HTR-8/SVneo (cell line): ENCODE data around the gene CAMSAP1.
A peak's percentile ranks its signal among the peaks of the same experiment; 100 is the strongest.
"Not testable (repeated sequence)": the region's sequence is repeated elsewhere in the genome, so short reads cannot be mapped to it uniquely, and the experiment has no call there.

Experiments used
- DNase-seq: peaks from one replicate; pipeline ENCODE4 v3.0.0; 2011; ENCODE audit warnings: low spot score, mixed read lengths; ENCODE audit not compliant: insufficient read length
- FAIRE-seq: peaks from 2 replicates; lab custom pipeline; 2011; peaks lifted over from hg19 to GRCh38; lab: Jason Lieb, UNC

Gene CAMSAP1, protein sequence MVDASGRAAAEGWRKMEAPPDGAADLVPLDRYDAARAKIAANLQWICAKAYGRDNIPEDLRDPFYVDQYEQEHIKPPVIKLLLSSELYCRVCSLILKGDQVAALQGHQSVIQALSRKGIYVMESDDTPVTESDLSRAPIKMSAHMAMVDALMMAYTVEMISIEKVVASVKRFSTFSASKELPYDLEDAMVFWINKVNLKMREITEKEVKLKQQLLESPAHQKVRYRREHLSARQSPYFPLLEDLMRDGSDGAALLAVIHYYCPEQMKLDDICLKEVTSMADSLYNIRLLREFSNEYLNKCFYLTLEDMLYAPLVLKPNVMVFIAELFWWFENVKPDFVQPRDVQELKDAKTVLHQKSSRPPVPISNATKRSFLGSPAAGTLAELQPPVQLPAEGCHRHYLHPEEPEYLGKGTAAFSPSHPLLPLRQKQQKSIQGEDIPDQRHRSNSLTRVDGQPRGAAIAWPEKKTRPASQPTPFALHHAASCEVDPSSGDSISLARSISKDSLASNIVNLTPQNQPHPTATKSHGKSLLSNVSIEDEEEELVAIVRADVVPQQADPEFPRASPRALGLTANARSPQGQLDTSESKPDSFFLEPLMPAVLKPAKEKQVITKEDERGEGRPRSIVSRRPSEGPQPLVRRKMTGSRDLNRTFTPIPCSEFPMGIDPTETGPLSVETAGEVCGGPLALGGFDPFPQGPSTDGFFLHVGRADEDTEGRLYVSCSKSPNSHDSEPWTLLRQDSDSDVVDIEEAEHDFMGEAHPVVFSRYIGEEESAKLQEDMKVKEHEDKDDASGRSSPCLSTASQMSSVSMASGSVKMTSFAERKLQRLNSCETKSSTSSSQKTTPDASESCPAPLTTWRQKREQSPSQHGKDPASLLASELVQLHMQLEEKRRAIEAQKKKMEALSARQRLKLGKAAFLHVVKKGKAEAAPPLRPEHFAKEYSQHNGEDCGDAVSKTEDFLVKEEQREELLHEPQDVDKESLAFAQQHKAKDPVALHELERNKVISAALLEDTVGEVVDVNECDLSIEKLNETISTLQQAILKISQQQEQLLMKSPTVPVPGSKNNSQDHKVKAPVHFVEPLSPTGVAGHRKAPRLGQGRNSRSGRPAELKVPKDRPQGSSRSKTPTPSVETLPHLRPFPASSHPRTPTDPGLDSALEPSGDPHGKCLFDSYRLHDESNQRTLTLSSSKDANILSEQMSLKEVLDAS (N-terminal part only)

DNA sequence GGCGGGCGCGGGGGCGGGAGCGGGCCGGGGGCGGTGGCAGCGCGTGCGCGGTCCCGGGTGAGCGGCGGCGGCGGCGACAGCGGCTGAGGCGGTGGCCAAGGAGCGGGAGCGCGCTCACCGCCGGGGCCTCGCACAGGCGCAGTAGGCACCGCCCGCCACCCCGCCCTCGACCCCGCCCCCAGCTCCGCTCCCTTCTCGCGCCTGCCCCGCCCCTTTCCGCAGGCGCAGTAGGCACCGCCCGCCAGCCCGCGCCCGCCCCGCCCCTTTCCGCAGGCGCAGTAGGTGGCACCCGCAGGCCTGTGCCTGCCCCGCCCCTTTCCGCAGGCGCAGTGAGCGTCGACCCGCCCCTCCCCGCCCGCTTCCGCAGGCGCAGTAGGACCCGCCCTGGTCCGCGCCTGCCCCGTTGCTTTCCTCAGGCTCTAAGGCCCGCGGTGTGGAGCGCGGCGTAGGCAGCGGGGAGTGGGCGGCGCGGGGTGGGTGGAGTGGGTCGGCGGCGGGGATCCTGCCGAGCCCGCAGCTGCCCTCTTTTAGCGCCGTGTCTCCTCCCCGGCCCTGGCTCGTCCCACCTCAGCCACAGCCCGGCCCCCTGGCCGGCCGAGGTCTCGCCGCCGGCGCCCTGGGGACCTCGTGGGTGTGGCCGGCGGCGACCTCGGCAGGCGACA is at the start of gene CAMSAP1:
CAMSAP1 (minus strand) TSS at position 116 of the 662 bp plus-strand sequence. CDS start 387 bp downstream, outside the sequence.
- FAIRE-seq (peak; percentile 79), DNase-seq (peak; percentile 90)

DNA sequence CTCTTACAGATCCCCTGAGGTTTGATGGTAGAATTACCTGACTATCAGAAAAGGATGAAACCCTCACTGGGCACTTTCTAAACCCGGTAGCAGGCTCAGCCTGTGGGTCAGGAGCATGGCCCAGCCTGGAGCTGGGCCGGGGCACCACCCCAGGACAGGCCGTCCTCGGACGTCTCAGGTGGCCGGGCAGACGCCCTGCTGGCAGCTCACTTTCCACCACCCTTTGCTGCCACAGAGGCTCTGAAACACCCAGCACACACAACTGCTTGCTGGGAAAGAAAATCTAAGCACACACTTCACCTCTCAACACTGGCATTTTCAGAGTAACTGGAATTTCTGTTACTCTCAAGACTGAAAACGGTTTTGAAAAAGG is 49.4 kb upstream of the CAMSAP1 start:
- no peak for DNase-seq

DNA sequence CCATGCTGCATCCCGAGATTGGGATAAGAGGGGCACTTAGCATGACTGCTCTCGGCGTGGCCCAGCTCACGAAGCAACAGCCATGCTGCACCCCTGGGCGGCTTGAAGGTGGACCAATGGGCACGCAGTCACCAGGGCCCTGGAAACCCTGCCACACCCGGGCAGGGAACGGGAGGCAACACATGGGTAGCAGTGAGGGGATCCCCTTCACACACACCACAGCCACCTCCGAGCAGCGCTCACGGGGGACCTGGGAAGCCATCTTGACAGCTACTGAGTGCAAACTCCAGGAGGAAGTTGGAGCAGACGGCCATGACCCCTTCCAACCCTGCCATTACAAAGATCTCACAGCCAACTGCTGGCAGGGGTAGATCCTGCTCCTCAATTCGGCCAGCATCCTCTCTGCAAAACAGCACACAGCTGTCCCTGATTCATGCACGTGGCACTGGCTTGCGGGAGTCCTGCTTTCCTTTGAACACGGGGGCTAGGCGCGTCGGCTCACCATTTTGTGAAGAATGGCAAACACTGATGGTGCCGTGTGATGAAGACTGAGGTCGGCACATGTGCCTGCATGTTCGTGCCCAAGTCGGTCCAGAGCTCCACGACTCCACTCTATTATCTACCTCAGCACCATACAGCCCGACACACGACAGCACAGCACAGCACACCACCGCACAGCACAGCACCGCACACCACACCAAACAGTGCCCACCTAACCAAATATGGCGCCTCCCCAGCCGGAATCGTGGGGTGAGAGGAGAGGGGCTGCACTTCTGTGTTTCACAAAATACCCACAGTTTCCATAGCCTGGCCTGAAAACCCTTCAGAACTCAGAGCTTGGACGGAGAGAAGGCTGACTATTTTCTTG is 48.8 kb upstream of the CAMSAP1 start:
- no peak for DNase-seq
- no peak for FAIRE-seq

More for the DNA sequence above, 49.4 kb upstream of the CAMSAP1 start:
- no peak for FAIRE-seq

DNA sequence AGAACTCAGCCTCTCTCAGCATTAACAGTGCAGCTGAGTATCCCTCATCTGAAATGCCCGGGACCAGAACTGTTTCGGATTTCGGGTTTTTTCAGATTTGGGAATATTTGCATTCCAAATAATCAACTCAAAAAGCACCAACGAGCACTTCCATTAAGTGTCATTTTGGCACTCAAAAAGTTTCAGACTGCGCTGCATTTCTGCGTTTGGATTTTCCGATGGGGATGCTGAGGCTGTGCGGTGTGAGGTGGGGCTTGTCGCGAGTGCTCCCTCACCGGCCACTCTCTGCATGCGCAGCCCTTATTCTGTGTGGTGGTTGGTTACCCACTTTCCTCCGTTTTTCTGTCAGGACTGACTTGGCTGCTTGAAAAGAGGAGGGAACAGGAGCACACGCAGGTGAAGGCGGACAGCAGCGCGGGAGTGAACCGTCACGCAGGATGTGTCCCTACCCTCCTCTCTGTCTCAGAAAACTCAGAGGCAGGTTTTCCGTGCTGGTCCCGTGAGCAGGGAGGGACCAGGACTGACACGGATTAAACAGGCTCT is 45.4 kb upstream of the CAMSAP1 start:
- FAIRE-seq: no peak
- DNase-seq: no peak

DNA sequence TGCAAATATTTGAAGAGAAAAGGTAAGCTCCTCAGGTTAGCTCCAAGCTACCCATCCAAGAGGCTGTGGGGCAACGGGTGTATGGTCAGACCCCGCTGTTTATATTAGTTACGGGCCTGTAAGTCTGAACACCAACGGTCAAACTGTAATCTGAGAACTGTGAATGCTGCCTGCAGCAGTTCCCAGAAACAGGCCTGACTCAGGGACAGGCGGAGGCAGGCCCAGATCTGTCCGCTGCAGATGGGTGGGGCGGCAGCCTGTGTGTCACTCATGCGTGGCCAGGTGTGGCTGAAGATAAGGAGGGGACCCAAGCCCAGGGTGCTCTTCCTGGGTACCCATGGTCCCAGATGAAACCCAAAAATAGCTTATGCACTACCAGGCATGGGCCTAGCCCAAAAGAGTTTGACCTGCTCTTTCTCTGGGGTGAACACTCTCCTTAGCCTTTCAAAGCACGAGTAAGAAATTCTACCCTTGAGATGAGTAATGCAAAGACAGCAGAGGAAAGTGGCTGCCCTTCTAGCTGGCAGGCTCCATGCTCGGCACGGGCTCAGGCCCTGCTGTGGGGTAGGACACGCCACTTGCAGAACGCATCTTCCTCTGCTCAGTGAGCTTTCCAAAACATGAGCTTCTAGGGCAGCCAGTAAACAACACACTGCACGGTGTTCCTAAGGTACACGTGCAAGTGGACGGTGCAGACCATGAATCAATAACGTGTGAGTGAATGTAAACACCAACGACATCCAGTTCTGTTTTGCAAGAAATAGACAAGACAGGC is 44.7 kb upstream of the CAMSAP1 start:
- DNase-seq (peak; percentile 79), FAIRE-seq (no peak)

DNA sequence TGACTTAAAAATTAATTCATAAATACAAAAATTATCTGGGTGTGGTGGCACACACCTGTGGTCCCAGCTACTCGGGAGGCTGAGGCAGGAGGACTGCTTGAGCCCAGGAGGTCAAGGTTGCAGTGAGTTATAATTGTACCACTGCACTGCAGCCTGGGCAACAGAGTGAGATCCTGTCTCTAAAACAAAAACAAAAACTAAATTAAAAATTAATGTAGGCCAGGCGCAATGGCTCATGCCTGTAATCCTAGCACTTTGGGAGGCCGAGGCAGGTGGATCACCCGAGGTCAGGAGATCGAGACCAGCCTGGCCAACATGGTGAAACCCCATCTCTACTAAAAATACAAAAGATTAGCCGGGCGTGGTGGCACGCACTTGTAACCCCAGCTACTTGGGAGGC is 44.0 kb upstream of the CAMSAP1 start:
- not testable (repeated sequence) for DNase-seq, FAIRE-seq

DNA sequence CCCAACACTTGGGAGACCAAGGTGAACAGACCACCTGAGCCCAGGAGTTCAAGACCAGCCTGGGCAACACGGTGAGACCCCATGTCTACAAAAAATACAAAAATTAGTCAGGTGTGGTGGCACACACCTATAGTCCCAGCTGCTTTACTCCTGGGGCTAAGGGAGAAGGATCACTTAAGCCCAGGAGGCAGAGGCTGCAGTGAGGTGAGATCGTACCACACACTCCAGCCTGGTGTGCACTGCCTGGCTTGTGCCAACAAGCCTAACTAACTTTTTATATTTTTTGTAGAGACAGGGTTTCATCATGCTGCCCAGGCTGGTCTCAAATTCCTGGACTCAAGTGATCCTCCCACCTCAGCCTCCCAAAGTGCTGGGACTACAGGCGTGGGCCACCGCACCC is 43.5 kb upstream of the CAMSAP1 start:
- not testable (repeated sequence) for DNase-seq, FAIRE-seq

DNA sequence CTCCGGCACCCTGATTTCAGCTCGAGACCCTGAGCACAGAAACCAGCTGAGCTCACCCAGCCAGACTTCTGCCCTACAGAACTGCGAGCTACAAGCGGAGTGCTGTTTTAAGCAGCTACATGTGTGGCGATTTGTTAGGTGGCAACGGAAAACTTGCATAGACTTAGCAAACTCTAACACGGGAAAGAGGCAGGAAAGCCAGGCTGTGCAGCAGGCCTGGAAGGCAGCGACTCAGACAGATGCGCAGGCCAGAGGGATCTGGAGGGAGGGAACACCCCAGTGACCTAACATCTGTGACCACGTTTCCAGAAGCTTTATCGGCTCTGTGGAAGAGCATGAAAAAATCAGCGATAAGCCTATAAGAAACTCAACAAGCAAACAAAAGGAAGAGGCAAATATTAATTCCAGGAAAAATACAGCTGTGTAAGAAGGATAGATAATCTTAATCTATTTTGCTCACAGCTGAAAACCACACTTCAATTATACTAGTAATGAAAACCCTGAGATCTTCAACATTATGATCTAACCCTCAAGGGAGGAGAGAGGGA is 42.9 kb upstream of the CAMSAP1 start:
- no peak for FAIRE-seq
- no peak for DNase-seq

DNA sequence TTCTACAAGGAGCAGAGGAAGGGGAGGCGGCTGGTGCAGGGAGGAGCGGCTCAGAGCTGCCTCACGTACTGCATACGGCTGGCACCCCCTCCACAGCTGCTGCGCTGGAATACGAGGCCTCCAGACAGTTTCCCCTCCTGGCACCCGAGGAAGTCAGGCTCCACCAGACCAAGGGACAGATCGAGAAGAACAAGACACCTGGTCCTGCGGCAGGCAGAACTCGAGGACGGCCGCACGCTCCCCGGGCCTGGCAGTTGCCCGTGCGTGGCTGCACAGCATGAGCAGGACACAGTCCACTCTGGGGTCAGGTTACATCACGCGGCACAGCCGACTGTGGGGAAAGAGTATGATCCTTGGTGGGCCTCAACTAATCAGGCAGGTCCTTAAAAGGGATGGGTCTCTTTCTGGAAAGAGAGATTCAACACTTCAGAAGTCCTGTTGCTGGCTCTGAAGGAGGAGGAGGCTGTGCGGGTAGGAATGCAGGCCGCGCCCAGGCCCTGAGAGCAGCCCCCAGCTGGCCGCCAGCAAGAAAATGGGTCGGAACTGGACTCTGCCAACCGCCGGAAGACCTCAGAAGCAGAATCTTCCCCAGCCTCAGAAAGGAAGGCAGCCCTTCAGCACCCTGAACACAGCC is 42.3 kb upstream of the CAMSAP1 start:
- no peak for FAIRE-seq
- no peak for DNase-seq

DNA sequence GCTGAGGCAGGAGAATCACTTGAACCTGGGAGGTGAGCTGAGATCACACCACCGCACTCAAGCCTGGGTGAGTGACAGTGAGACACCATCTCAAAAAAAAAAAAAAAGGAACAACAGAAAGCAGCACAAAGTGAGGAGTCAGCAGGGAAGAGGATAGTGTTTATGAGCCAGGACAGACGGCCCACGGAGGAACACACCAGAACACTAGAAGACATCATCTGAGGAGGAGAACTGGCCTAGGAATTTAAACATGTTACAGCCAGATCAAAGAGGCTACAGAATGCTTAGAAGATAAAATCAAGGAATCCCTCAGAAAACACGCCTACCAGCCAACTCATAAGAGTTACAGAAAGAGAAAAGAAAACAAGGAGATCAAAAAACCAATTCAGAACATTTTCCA is 41.6 kb upstream of the CAMSAP1 start:
- FAIRE-seq (no peak), DNase-seq (no peak)

DNA sequence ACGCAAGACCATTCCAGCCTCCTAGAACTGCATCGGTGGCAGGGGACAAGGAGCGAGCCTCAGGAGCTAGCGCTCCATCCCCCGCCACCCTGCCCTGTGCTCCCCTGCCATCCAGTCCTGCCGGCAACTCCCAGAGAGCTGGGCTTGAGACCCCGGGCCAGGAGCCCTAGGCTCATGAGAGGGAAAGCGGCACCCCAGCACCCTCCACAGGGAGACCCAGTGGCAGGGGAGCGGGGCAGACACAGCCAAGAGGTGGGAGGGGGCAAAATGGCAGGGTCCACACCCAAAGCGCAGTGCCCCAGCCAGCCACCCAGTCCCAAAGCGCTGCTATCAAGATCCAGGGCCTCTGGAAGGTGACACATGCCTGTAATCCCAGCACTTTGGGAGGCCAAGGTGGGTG is 41.1 kb upstream of the CAMSAP1 start:
- FAIRE-seq (no peak), DNase-seq (no peak)

DNA sequence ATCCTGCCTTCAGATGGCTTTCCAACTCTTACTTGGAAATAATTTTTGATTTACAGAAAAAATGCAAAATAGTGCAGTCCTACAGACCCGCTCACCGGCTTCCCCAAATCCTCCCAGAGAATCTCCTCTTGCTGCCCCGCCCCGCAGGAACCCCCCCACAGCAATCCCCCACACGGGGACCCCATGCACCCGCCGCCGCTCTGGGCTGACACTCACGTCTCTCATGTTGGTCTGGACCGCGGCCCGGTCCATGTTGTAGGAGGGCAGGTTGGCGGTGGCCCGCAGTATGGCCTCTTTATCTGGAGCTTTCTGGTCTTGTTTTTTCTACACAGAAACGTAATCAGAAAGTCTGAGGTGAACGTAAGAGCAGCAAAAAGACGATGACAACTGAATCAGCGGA is 40.2 kb upstream of the CAMSAP1 start:
- DNase-seq: no peak
- no peak for FAIRE-seq

DNA sequence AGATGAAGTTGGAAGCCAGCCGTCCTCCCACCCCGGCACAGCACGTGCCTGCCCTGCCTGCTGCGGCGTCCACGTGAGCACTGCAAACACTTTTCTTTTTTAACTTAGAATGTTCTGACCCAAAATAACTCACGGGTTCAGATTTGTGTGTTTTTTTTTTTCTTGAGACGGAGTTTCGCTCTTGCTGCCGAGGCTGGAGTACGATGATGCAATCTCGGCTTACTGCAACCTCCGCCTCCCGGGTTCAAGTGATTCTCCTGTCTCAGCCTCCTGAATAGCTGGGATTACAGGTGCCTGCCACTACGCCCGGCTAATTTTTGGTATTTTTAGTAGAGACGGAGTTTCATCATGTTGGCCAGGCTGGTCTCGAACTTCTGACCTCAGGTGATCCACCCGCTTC is 39.8 kb upstream of the CAMSAP1 start:
- FAIRE-seq, DNase-seq: not testable (repeated sequence)

DNA sequence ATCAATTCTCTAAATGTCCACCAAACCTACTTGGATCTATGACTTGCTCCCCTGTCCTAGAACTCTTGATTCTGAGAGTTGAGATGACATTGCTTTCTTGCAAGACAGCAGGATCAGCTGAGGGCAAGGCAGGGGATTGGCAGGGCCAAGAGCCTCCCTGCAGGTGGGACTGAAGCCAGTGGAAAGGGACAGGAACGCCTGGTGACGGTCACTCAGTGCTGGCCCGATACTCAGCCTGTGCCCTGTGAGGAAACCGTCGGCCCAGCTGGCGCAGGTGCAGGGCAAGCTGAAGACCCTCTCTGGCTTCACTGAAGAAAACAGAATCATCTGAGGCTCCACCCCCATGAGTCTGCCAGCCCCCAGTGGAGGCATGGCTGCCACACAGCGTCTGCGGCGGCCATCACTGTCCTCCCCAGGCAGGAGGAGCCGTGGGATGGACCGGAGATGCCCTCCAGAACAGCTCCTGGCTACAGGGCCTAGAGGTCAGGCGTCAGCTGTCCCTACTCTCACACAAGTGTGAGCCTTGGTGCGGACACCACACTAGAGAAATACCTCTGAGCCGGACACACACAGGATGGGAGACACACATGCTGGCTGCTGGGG is 39.1 kb upstream of the CAMSAP1 start:
- DNase-seq (no peak), FAIRE-seq (no peak)

DNA sequence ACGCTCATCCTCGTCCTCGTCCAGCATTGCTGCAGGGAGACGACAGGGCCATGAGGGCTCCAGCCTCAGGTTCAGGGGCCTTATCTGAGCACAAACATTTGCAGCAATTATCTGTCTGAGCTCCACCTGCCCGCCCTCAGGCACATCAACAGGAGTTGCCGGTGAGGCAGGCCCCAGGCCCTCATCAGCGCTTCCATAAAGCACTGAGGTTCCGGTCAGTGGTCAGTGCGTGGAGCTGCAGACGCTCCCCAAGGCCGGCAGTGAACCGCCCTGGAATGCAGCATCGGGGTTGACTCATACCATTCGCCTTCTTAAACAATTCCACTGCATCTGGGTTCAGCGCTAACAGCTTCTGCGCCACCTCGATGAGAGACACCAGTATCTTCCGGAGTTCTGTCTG is 38.6 kb upstream of the CAMSAP1 start:
- DNase-seq: no peak
- no peak for FAIRE-seq

DNA sequence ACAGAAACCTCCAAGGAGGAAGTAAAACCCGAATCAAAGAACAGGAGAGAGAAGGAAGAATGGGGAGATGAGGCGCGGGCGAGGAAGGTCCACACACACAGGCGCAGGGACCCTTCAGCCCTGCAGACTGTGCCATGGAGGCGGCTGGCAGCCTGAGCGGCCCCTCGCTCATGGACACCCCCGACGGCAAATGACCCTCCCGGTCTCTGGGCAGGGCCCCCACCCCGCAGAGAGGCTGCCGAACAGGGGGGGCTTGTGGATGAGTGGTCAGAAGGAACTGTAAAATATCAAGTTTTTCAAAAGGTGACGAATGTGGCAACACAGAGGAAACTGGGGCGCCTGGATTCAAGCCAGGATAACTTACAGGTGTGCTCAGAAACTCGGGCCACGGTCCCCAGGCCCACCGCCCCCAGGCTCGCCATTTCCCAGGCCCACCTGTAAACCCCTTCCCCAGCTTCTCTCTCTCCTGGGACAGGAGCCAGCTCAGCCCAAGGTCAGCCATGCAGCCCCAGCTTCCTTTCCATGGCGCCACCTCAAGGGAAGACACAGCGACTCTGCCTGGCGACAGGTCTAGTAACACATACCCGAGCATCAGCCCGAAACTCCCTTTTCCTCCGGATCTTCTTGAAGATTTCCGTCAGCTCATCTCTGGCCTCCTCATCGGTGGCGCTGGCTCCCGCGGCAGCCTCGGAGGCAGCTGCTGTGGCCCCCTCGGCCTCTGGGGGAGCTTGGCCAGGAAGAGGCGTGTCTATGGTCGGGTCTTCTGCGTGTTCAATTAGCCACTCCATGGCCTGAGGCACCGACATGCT is 37.3 kb upstream of the CAMSAP1 start:
- DNase-seq (no peak), FAIRE-seq (no peak)
